A673 (cell line): ENCODE measurements around the gene PCNX1.

Experiments
- CTCF ChIP-seq: fragments of 300-800, 200-600 bp; sonication (generic); conservative IDR thresholded peaks from 2 replicates; pipeline ENCODE4 v1.5.1; 2017; ENCODE audit warnings: low read depth, mild to moderate bottlenecking, antibody characterized with exemption, low read length, moderate library complexity, mixed read lengths
- EZH2 ChIP-seq: fragments of 200-600 bp; sonication (generic); IDR thresholded peaks from 2 replicates; pipeline ENCODE4 v1.6.1; 2017; ENCODE audit warnings: borderline replicate concordance, low read depth, mild to moderate bottlenecking, mixed read lengths, antibody characterized with exemption, low read length; ENCODE audit not compliant: poor library complexity, severe bottlenecking

GRCh38 chr14:70982200-70982599 lies 74.9 kb downstream of the PCNX1 start:
- no peak for TF ChIP-seq EZH2
- no peak for TF ChIP-seq CTCF
